GM19043 (cell line): ENCODE measurements around the gene KBTBD3.
A peak's percentile ranks its signal among the peaks of the same experiment; 100 is the strongest.

Source experiments
- ATAC-seq: cut with Tn5 transposase; IDR thresholded peaks from one replicate; pipeline ENCODE4 v1.9.1; 2021; ENCODE audit warnings: low read depth; ENCODE audit not compliant: unreplicated experiment

The KBTBD3 gene

GRCh38 chr11:106076919-106077608 lies at the start of gene KBTBD3:
KBTBD3 (minus strand) TSS chr11:106077347; CDS start chr11:106059097, 18,250 bp downstream.
- ATAC-seq: peak; percentile 92

- no peak for ATAC-seq
Measured at GRCh38 chr11:106121570-106122320, 44.6 kb upstream of the KBTBD3 start.

- no peak for ATAC-seq
Measured at GRCh38 chr11:106105986-106106385, 28.8 kb upstream of the KBTBD3 start.

- ATAC-seq: no peak
Measured at GRCh38 chr11:106101819-106102218, 24.7 kb upstream of the KBTBD3 start.

GRCh38 chr11:106101370-106101769 lies 24.2 kb upstream of the KBTBD3 start:
- ATAC-seq: no peak

GRCh38 chr11:106098893-106099553 lies 21.9 kb upstream of the KBTBD3 start:
- ATAC-seq: no peak

- peak; percentile 24 for ATAC-seq
Measured at GRCh38 chr11:106092446-106092845, 15.3 kb upstream of the KBTBD3 start.

GRCh38 chr11:106091480-106092123 lies 14.5 kb upstream of the KBTBD3 start:
- peak; percentile 98 for ATAC-seq

- no peak for ATAC-seq
Measured at GRCh38 chr11:106088896-106089295, 11.7 kb upstream of the KBTBD3 start.

GRCh38 chr11:106087815-106088435 lies 10.8 kb upstream of the KBTBD3 start:
- ATAC-seq: no peak

- no peak for ATAC-seq
Measured at GRCh38 chr11:106086850-106087249, 9.7 kb upstream of the KBTBD3 start.

GRCh38 chr11:106086135-106086534 lies 9.0 kb upstream of the KBTBD3 start:
- ATAC-seq: no peak

- no peak for ATAC-seq
Measured at GRCh38 chr11:106082096-106082495, 4.9 kb upstream of the KBTBD3 start.

GRCh38 chr11:106077609-106078455 lies 685 bp upstream of the KBTBD3 start, which contains the start of gene AASDHPPT:
AASDHPPT (plus strand) TSS chr11:106077662; CDS start chr11:106077711, 49 bp downstream.
- ATAC-seq: peak; percentile 14

GRCh38 chr11:106076171-106076918 lies 802 bp downstream of the KBTBD3 start:
- ATAC-seq: no peak

GRCh38 chr11:106072804-106073203 lies 4.3 kb downstream of the KBTBD3 start:
- ATAC-seq: no peak

GRCh38 chr11:106070606-106071005 lies 6.5 kb downstream of the KBTBD3 start:
- no peak for ATAC-seq

GRCh38 chr11:106063009-106063408 lies 14.1 kb downstream of the KBTBD3 start:
- peak; percentile 41 for ATAC-seq
